ENCODE results near the gene CNTN3. TPM values are rescaled to one million over a fixed set of nuclear protein-coding genes. Genes with fewer than 3 reads are reported as not detected.

Gene CNTN3
- total and polyA plus RNA-seq, 12 donors, result 0.46 to 5.9 (median 2.6) TPM; not detected in 1

DNA sequence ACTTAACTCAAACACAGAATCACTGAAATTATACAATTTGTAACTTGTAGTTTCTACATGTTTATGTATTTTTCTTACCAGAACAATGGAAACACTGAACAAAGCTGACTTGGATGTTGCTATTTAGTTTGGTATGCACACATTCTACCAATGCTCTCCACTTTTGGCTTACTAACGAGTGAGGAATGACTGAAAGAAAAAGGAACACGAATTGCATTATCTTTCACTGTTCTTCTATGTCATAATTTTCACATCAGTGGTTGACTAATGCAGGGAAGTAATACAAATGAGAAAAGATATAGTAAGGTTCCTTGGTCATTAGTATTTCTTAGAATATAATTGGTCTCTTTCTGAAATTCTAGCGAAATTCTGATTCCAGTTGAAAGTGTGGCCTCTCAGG is 9.8 kb upstream of the CNTN3 start:
- Histone ChIP-seq H3K4me3 (no peak overlapping the region), H3K9me3 (no peaks in the 10 kb centered on the region), H3K27ac (no peak overlapping the region), H3K27me3 (no peaks in the 10 kb centered on the region), H3K4me1 (no peaks in the 10 kb centered on the region), H3K36me3 (no peaks in the 10 kb centered on the region)
- no peak for DNase-seq
- 65 to 69% methylated on average over 3 of the region's 3 CpGs for WGBS, 2 donors
- no peak for TF ChIP-seq CTCF (IDR thresholded peaks at IDR 0.05)
- intact Hi-C loops (cut with DNase I), result no loop called here
- ATAC-seq, result no peak

GRCh38 chr3:74623261-74623836 is 8.9 kb upstream of the CNTN3 start:
- DNase-seq (no peak), ATAC-seq (no peak)
- no peaks in the 10 kb centered on the region for H3K4me1 ChIP-seq
- intact Hi-C loops (cut with DNase I), result no loop called here
- H3K27ac ChIP-seq, result no peak overlapping the region
- no peak for TF ChIP-seq CTCF (IDR thresholded peaks at IDR 0.05)
- no peaks in the 10 kb centered on the region for H3K27me3 ChIP-seq
- H3K36me3 ChIP-seq, result no peaks in the 10 kb centered on the region
- H3K4me3 ChIP-seq, result no peak overlapping the region
- H3K9me3 ChIP-seq, result no peaks in the 10 kb centered on the region

DNA sequence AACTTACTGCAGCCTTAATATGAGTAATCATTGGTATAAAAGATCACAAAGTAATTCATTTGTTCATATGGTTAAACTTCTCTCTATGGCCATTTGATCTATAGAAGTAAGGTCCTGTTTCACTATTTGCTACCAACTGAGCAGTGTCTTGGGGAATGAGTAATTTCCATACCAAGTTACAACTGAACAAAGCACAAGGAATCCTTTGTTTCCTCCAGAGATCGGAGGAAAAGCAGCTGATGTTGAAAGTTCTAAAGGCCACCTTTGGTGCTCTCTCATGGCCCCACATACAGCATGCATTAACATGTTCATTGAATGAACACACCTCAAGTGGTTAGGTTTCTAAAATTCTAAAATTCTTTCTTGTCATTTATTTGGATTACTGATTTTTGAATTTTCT is 7.1 kb upstream of the CNTN3 start:
- DNase-seq, result no peak
- 32 to 59% methylated on average over 1 of the region's 1 CpG for WGBS, 2 donors
- no peak overlapping the region for H3K27ac ChIP-seq
- no peak for TF ChIP-seq CTCF (IDR thresholded peaks at IDR 0.05)
- no peaks in the 10 kb centered on the region for H3K27me3 ChIP-seq
- H3K36me3 ChIP-seq, result no peaks in the 10 kb centered on the region
- intact Hi-C loops (cut with DNase I), result no loop called here
- ATAC-seq, result no peak
- no peaks in the 10 kb centered on the region for H3K4me1 ChIP-seq
- no peak overlapping the region for H3K4me3 ChIP-seq
- H3K9me3 ChIP-seq, result no peaks in the 10 kb centered on the region

- Histone ChIP-seq H3K36me3 (no peaks in the 10 kb centered on the region), H3K4me1 (peaks cover 0 to 5% (median 0%) of the 10 kb centered on the region in 9 donors), H3K4me3 (no peak overlapping the region), H3K9me3 (no peaks in the 10 kb centered on the region), H3K27ac (no peak overlapping the region), H3K27me3 (peaks cover 0 to 22% (median 12%) of the 10 kb centered on the region in 7 donors)
- ATAC-seq, result no peak
- intact Hi-C loops (cut with DNase I), result no loop called here
- no peak for DNase-seq
- 68 to 74% methylated on average over 3 of the region's 3 CpGs for WGBS, 2 donors
- no peak for TF ChIP-seq CTCF (IDR thresholded peaks at IDR 0.05)
Observed at GRCh38 chr3:74617776-74618175, 3.3 kb upstream of the CNTN3 start.

Data from heart right ventricle (tissue), 16 donors.